HCT116 (cell line): Measurements from ENCODE around the gene C4BPA. TPM values are rescaled to one million over a fixed set of nuclear protein-coding genes. Genes with fewer than 3 reads are reported as not detected.

Experiments used
- ATAC-seq: fragments of 200-7000 bp; cut with Tn5 transposase; 2 replicates; pipeline ENCODE4 v1.9.1; 2020; ENCODE audit warnings: mild to moderate bottlenecking, moderate library complexity
- BruUV-seq: library from RNA; stranded (reverse); fragments of 400-500 nt; replicated peaks from 2 replicates; lab custom pipeline; 2021; lab: Mats Ljungman, UMichigan
- CTCF ChIA-PET: fragments of 300-600 bp; sonication (Branson Sonifier 250); formaldehyde crosslinking; loops from one replicate; lab custom pipeline; 2021; ENCODE audit warnings: antibody characterized with exemption; lab: Charles Lee
- POLR2A ChIA-PET: fragments of 300-600, 350-600 bp; sonication (Branson Sonifier 250); formaldehyde crosslinking; loops from one replicate; lab custom pipeline; 2021; ENCODE audit warnings: antibody characterized with exemption; lab: Charles Lee
- RAD21 ChIA-PET, 2 experiments: fragments of 300-600 bp; sonication (Branson Sonifier 250); formaldehyde crosslinking; loops; one replicate each; lab custom pipeline; 2023; ENCODE audit warnings: low total read pairs in 2 of 2; ENCODE audit not compliant: uncharacterized antibody in 2 of 2, unreplicated experiment in 2 of 2, low non-redundant PET in 1 of 2; lab: Charles Lee
- DNase-seq: peaks from one replicate; pipeline ENCODE4 v3.0.0-alpha.2; 2010; ENCODE audit warnings: low read depth, low spot score
- H2AFZ ChIP-seq: fragments of 200-600 bp; shearing (Covaris generic), sonication (generic); 2 replicates; pipeline ENCODE4 v1.6.1; 2017; ENCODE audit warnings: low read depth, mixed run types, mixed read lengths, antibody characterized with exemption, low read length; ENCODE audit not compliant: poor library complexity, severe bottlenecking
- H3K27ac ChIP-seq: 2 replicates; pipeline ENCODE4 v1.5.1; 2012; ENCODE audit warnings: low read depth, low read length
- H3K27me3 ChIP-seq: fragments of 200-600 bp; sonication (generic); 2 replicates; pipeline ENCODE4 v1.6.1; 2016; ENCODE audit warnings: mixed run types, low read length, mixed read lengths; ENCODE audit not compliant: insufficient read depth
- H3K36me3 ChIP-seq, 2 experiments: fragments of 200-500 bp in 1 of 2; fragments of 200-600 bp in 1 of 2; sonication (Bioruptor generic) in 1 of 2; sonication (generic) in 1 of 2; 2 replicates each; pipeline versions ENCODE4 v1.5.1 to v1.6.1; 2014 to 2016; ENCODE audit warnings: low read length in 2 of 2, inconsistent platforms in 1 of 2, mixed read lengths in 1 of 2, mixed run types in 1 of 2; ENCODE audit not compliant: insufficient read depth in 2 of 2, control insufficient read depth in 1 of 2
- H3K4me1 ChIP-seq, 2 experiments: fragments of 200-600 bp in 1 of 2; sonication (generic) in 1 of 2; 2 replicates each; pipeline versions ENCODE4 v1.5.1 to v1.6.1; 2012 to 2017; ENCODE audit warnings: low read length in 2 of 2, inconsistent platforms in 1 of 2, mild to moderate bottlenecking in 1 of 2, mixed read lengths in 1 of 2, mixed run types in 1 of 2, moderate library complexity in 1 of 2; ENCODE audit not compliant: insufficient read depth in 2 of 2, control insufficient read depth in 1 of 2
- H3K4me2 ChIP-seq: fragments of 200-600 bp; sonication (generic); 2 replicates; pipeline ENCODE4 v1.6.1; 2017; ENCODE audit warnings: mixed run types, low read length, mixed read lengths
- H3K4me3 ChIP-seq, 2 experiments: fragments of 200-600 bp in 1 of 2; sonication (generic) in 1 of 2; replicated peaks in 1 of 2; 2 replicates each; pipeline ENCODE4 v1.5.1; 2011 to 2016; ENCODE audit warnings: low read length in 2 of 2, control low read depth in 1 of 2, low read depth in 1 of 2, mild to moderate bottlenecking in 1 of 2, mixed read lengths in 1 of 2, mixed run types in 1 of 2
- H3K79me2 ChIP-seq: fragments of 200-600 bp; sonication (generic); 2 replicates; pipeline ENCODE4 v1.6.1; 2017; ENCODE audit warnings: mild to moderate bottlenecking, mixed run types, low read length, moderate library complexity, mixed read lengths; ENCODE audit not compliant: insufficient read depth
- H3K9ac ChIP-seq: fragments of 200-600 bp; sonication (generic); 2 replicates; pipeline ENCODE4 v1.6.1; 2016; ENCODE audit warnings: low read length, mixed read lengths
- H3K9me2 ChIP-seq: fragments of 200-600 bp; sonication (generic), shearing (Covaris generic); 2 replicates; pipeline ENCODE4 v1.6.1; 2017; ENCODE audit warnings: mixed run types, mild to moderate bottlenecking, moderate library complexity; ENCODE audit not compliant: insufficient read depth
- H3K9me3 ChIP-seq, 2 experiments: fragments of 200-500 bp in 1 of 2; fragments of 200-600 bp in 1 of 2; sonication (Bioruptor generic) in 1 of 2; sonication (generic) in 1 of 2; 2 replicates each; pipeline ENCODE4 v1.6.1; 2014 to 2017; ENCODE audit warnings: low read length in 2 of 2, mixed read lengths in 2 of 2, inconsistent platforms in 1 of 2, low read depth in 1 of 2, mild to moderate bottlenecking in 1 of 2, mixed run types in 1 of 2, moderate library complexity in 1 of 2; ENCODE audit not compliant: control insufficient read depth in 1 of 2, insufficient read depth in 1 of 2
- H4K20me1 ChIP-seq: fragments of 200-600 bp; sonication (generic), shearing (Covaris generic); 2 replicates; pipeline ENCODE4 v1.6.1; 2017; ENCODE audit warnings: mixed run types, mild to moderate bottlenecking, moderate library complexity; ENCODE audit not compliant: insufficient read depth
- CEBPB ChIP-seq: IDR thresholded peaks from 2 replicates; pipeline ENCODE4 v1.6.1; 2012; ENCODE audit warnings: low read depth
- EGR1 ChIP-seq: IDR thresholded peaks from 2 replicates; pipeline ENCODE4 v1.6.1; 2012; ENCODE audit warnings: low read depth
- EZH2 ChIP-seq: fragments of 200-600 bp; sonication (generic); IDR thresholded peaks from 2 replicates; pipeline ENCODE4 v1.6.1; 2017; ENCODE audit warnings: antibody characterized with exemption, mixed run types
- FOSL1 ChIP-seq: IDR thresholded peaks from 2 replicates; pipeline ENCODE4 v1.6.1; 2012; ENCODE audit warnings: low read depth
- JUND ChIP-seq: IDR thresholded peaks from 2 replicates; pipeline ENCODE4 v1.6.1; 2012
- MAX ChIP-seq: IDR thresholded peaks from 2 replicates; pipeline ENCODE4 v1.6.1; 2012
- POLR2AphosphoS5 ChIP-seq: IDR thresholded peaks from 2 replicates; pipeline ENCODE4 v1.6.1; 2011; ENCODE audit warnings: mild to moderate bottlenecking, low read depth, low read length, moderate library complexity
- REST ChIP-seq: IDR thresholded peaks from 2 replicates; pipeline ENCODE4 v1.6.1; 2012; ENCODE audit warnings: low read depth
- YY1 ChIP-seq: IDR thresholded peaks from 2 replicates; pipeline ENCODE4 v1.6.1; 2011; ENCODE audit warnings: low read length, low read depth, moderate library complexity, mild to moderate bottlenecking; ENCODE audit not compliant: insufficient replicate concordance; ENCODE audit errors: extremely low read depth
- ZBTB33 ChIP-seq: IDR thresholded peaks from 2 replicates; pipeline ENCODE4 v1.6.1; 2011; ENCODE audit warnings: mild to moderate bottlenecking, low read length, moderate library complexity; ENCODE audit not compliant: insufficient replicate concordance; ENCODE audit errors: extremely low read depth
- intact Hi-C: fragments of 100-400 bp; cut with micrococcal nuclease; formaldehyde crosslinking; loops from 2 replicates; pipeline ENCODE4 v1.10.0; 2022
- total RNA-seq: library from RNA; stranded (reverse); gene quantifications from one replicate; pipeline ENCODE4 v1.2.1, GENCODE V29; 2021; ENCODE audit not compliant: unreplicated experiment

The C4BPA gene
- total RNA-seq, 1 experiment from 2014 or later = 0.32 TPM

GRCh38 chr1:207128336-207128921 is 24.4 kb downstream of the C4BPA start (continued):
- TF ChIP-seq REST (no peak), CEBPB (no peak), EGR1 (no peak), MAX (no peak)

- POLR2A ChIA-PET = no interaction called here
- no peaks in the 10 kb centered on the region for H3K79me2 ChIP-seq
- no peaks in the 10 kb centered on the region; a peak in 1 of 4 replicates for H3K9me3 ChIP-seq
- H3K36me3 ChIP-seq = no peaks in the 10 kb centered on the region
- intact Hi-C loops = no loop called here
- no peak for DNase-seq
- H3K9ac ChIP-seq = no peak overlapping the region
- H3K4me3 ChIP-seq = no peak overlapping the region
- no peak overlapping the region for H2AFZ ChIP-seq
- H3K4me2 ChIP-seq = no peak overlapping the region
- H3K27ac ChIP-seq = no peak overlapping the region
- TF ChIP-seq EGR1 (no peak), POLR2AphosphoS5 (no peak), YY1 (no peak), FOSL1 (no peak), CEBPB (no peak), ZBTB33 (no peak), REST (no peak), EZH2 (no peak), JUND (no peak)
- TF ChIP-seq, all 23 proteins: peak for 0
- ChIA-PET CTCF (no interaction called here), RAD21 (no interaction called here)
- no TSS peak for BruUV-seq
- no peak for ATAC-seq
- no peaks in the 10 kb centered on the region for H4K20me1 ChIP-seq
- no peaks in the 10 kb centered on the region for H3K4me1 ChIP-seq
- H3K27me3 ChIP-seq = no peaks in the 10 kb centered on the region
- H3K9me2 ChIP-seq = no peaks in the 10 kb centered on the region
Measured at GRCh38 chr1:207129053-207129452, 25.0 kb downstream of the C4BPA start.
